GM21737 (cell line): ENCODE results near the gene DCUN1D2.

Experiments used
- ATAC-seq: cut with Tn5 transposase; IDR thresholded peaks from one replicate; pipeline ENCODE4 v1.9.1; 2021; ENCODE audit warnings: mild to moderate bottlenecking, moderate library complexity; ENCODE audit not compliant: unreplicated experiment

The DCUN1D2 gene

GRCh38 chr13:113520571-113520970 is 30.1 kb upstream of the DCUN1D2 start:
- no peak for ATAC-seq

- ATAC-seq, result no peak
These were observed 29.0 kb upstream of the DCUN1D2 start for GRCh38 chr13:113519556-113519955.

- no peak for ATAC-seq
These were observed 27.7 kb upstream of the DCUN1D2 start for GRCh38 chr13:113518076-113518803.

- no peak for ATAC-seq
These were observed 24.3 kb upstream of the DCUN1D2 start for GRCh38 chr13:113514847-113515246.

GRCh38 chr13:113513761-113514160 is 23.2 kb upstream of the DCUN1D2 start:
- no peak for ATAC-seq

- no peak for ATAC-seq
These were observed 20.9 kb upstream of the DCUN1D2 start for GRCh38 chr13:113511361-113511760.

GRCh38 chr13:113510871-113511270 is 20.4 kb upstream of the DCUN1D2 start:
- ATAC-seq, result no peak

GRCh38 chr13:113509989-113510388 is 19.5 kb upstream of the DCUN1D2 start:
- no peak for ATAC-seq

GRCh38 chr13:113508521-113509254 is 18.2 kb upstream of the DCUN1D2 start:
- ATAC-seq, result no peak

GRCh38 chr13:113507505-113508345 is 17.2 kb upstream of the DCUN1D2 start:
- no peak for ATAC-seq

- no peak for ATAC-seq
These were observed 16.4 kb upstream of the DCUN1D2 start for GRCh38 chr13:113506871-113507388.

GRCh38 chr13:113506025-113506685 is 15.6 kb upstream of the DCUN1D2 start:
- no peak for ATAC-seq

- ATAC-seq, result no peak
These were observed 12.2 kb upstream of the DCUN1D2 start for GRCh38 chr13:113502686-113503085.

GRCh38 chr13:113500530-113501265 is 10.2 kb upstream of the DCUN1D2 start:
- ATAC-seq, result no peak

- ATAC-seq, result no peak
These were observed 9.4 kb upstream of the DCUN1D2 start for GRCh38 chr13:113499936-113500335.

- no peak for ATAC-seq
These were observed 8.4 kb upstream of the DCUN1D2 start for GRCh38 chr13:113498905-113499304.

- no peak for ATAC-seq
These were observed 6.7 kb upstream of the DCUN1D2 start for GRCh38 chr13:113497217-113497616.

GRCh38 chr13:113495494-113496210 is 5.1 kb upstream of the DCUN1D2 start:
- no peak for ATAC-seq

GRCh38 chr13:113493315-113493951 is 2.9 kb upstream of the DCUN1D2 start:
- no peak for ATAC-seq
